Ovary (tissue), 3 donors: ENCODE results near the gene RPS6KA3.

Experiments
- EP300 ChIP-seq: sonication (generic); formaldehyde crosslinking; IDR thresholded peaks from one replicate; pipeline ENCODE4 v1.6.1; 2017; ENCODE audit warnings: antibody characterized with exemption
- TF ChIP-seq, protein P1 (sequence below), 3 donors: fragments of 450-650 bp in 2 of 3; fragments of 200-600 bp in 1 of 3; IDR thresholded peaks; one replicate each; pipeline versions ENCODE4 v1.5.1 to v1.8.0; 2016 to 2022; ENCODE audit warnings: antibody characterized with exemption in 3 of 3, mild to moderate bottlenecking in 1 of 3
- donor health status: DM: no; HTN: no; CAD: no.

DNA sequence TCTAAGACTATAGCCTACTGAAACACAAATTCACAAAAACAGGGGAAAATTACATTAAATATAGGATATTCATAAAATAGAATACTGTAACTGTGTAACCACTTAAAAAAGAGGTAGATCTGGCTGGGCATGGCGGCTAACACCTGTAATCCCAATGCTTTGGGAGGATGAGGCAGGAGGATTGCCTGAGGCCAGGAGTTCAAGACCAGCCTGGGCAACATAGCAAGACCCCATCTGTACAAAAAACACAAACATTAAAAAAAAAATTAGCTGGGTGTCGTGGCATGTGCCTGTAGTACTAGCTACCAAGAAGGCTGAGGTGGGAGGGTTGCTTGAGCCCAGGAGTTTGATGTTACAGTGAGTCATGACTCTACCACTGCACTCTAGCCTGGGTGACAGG lies 33.4 kb downstream of the RPS6KA3 start:
- TF ChIP-seq, protein P1, sequence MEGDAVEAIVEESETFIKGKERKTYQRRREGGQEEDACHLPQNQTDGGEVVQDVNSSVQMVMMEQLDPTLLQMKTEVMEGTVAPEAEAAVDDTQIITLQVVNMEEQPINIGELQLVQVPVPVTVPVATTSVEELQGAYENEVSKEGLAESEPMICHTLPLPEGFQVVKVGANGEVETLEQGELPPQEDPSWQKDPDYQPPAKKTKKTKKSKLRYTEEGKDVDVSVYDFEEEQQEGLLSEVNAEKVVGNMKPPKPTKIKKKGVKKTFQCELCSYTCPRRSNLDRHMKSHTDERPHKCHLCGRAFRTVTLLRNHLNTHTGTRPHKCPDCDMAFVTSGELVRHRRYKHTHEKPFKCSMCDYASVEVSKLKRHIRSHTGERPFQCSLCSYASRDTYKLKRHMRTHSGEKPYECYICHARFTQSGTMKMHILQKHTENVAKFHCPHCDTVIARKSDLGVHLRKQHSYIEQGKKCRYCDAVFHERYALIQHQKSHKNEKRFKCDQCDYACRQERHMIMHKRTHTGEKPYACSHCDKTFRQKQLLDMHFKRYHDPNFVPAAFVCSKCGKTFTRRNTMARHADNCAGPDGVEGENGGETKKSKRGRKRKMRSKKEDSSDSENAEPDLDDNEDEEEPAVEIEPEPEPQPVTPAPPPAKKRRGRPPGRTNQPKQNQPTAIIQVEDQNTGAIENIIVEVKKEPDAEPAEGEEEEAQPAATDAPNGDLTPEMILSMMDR (IDR thresholded peaks at IDR 0.05), result no peak
- no peak for TF ChIP-seq EP300
